K562 (cell line): Measurements from ENCODE around the gene MET. TPM values are rescaled to one million over a fixed set of nuclear protein-coding genes. Genes with fewer than 3 reads are reported as not detected.
A peak's percentile ranks its signal among the peaks of the same experiment; 100 is the strongest.
"Not testable (repeated sequence)": the region's sequence is repeated elsewhere in the genome, so short reads cannot be mapped to it uniquely, and the experiment has no call there.

Experiments used
- ATAC-seq: fragments of 200-7000 bp; cut with Tn5 transposase; 3 replicates; pipeline ENCODE4 v1.9.1; 2020; ENCODE audit warnings: moderate library complexity
- BruUV-seq: library from RNA; stranded (reverse); fragments of 400-500 nt; replicated peaks from 2 replicates; lab custom pipeline; 2021; lab: Mats Ljungman, UMichigan
- CTCF ChIA-PET: fragments of 300-600 bp; formaldehyde crosslinking; extraction: SDS; loops from one replicate; lab custom pipeline; 2021; ENCODE audit warnings: low intra/inter-chr PET ratio; lab: Yijun Ruan, JAX
- POLR2A ChIA-PET: fragments of 300-600, 350-650 bp; sonication (Branson Sonifier 250); formaldehyde crosslinking; extraction: SDS; loops from one replicate; lab custom pipeline; 2021; ENCODE audit warnings: antibody characterized with exemption, inconsistent platforms; lab: Yijun Ruan, JAX
- DNase-seq, 4 experiments: peaks; one replicate each; pipeline versions ENCODE4 v3.0.0 to v3.0.0-alpha.2; 2011 to 2018; ENCODE audit warnings: low spot score in 3 of 4, mixed read lengths in 3 of 4; ENCODE audit errors: extremely low read depth in 1 of 4
- FAIRE-seq: peaks from 2 replicates; lab custom pipeline; 2011; peaks lifted over from hg19 to GRCh38; lab: Jason Lieb, UNC
- H2AFZ ChIP-seq: 2 replicates; pipeline ENCODE4 v1.6.0; 2011; ENCODE audit warnings: low read depth, low read length, control low read depth, inconsistent platforms
- H3K27ac ChIP-seq: fragments of 200-600 bp; 3 replicates; pipeline ENCODE4 v1.8.0; 2011; ENCODE audit warnings: low read depth, mild to moderate bottlenecking, control low read depth, inconsistent platforms, low read length, moderate library complexity, mixed read lengths; ENCODE audit errors: extremely low read depth
- H3K27me3 ChIP-seq, 2 experiments: fragments of 300-600 bp in 1 of 2; 2 replicates in 1 of 2; 3 replicates in 1 of 2; pipeline versions ENCODE4 v1.6.0 to v1.8.0; 2011; ENCODE audit warnings: inconsistent platforms in 2 of 2, low read length in 2 of 2, mild to moderate bottlenecking in 1 of 2, mixed read lengths in 1 of 2, moderate library complexity in 1 of 2; ENCODE audit not compliant: control insufficient read depth in 2 of 2, insufficient read depth in 2 of 2
- H3K36me3 ChIP-seq: fragments of 300-600 bp; 3 replicates; pipeline ENCODE4 v1.8.0; 2011; ENCODE audit warnings: mild to moderate bottlenecking, low read length, inconsistent platforms; ENCODE audit not compliant: control insufficient read depth, insufficient read depth
- H3K4me1 ChIP-seq, 2 experiments: fragments of 200-600 bp in 1 of 2; replicated peaks in 1 of 2; 2 replicates in 1 of 2; 3 replicates in 1 of 2; pipeline versions ENCODE4 v1.5.1 to v1.8.0; 2011; ENCODE audit warnings: inconsistent platforms in 2 of 2, low read length in 2 of 2, mild to moderate bottlenecking in 1 of 2, mixed read lengths in 1 of 2, moderate library complexity in 1 of 2; ENCODE audit not compliant: control insufficient read depth in 2 of 2, insufficient read depth in 2 of 2
- H3K4me2 ChIP-seq: 2 replicates; pipeline ENCODE4 v1.6.1; 2011; ENCODE audit warnings: low read length, control low read depth, inconsistent platforms, mixed read lengths; ENCODE audit not compliant: insufficient read depth
- H3K4me3 ChIP-seq: fragments of 200-600 bp; sonication (generic), shearing (Covaris generic); 2 replicates; pipeline ENCODE4 v1.5.1; 2016; ENCODE audit warnings: control low read depth, inconsistent platforms
- H3K79me2 ChIP-seq: fragments of 200-600 bp; 3 replicates; pipeline ENCODE4 v1.8.0; 2011; ENCODE audit warnings: low read length, inconsistent platforms; ENCODE audit not compliant: control insufficient read depth, insufficient read depth
- H3K9ac ChIP-seq, 2 experiments: 2 replicates each; pipeline versions ENCODE4 v1.6.0 to v1.6.1; 2011; ENCODE audit warnings: low read depth in 2 of 2, low read length in 2 of 2, control low read depth in 1 of 2, inconsistent platforms in 1 of 2, mild to moderate bottlenecking in 1 of 2, mixed read lengths in 1 of 2; ENCODE audit not compliant: insufficient read depth in 1 of 2
- H3K9me1 ChIP-seq: one replicate; pipeline ENCODE4 v1.6.0; 2011; ENCODE audit warnings: inconsistent platforms, mild to moderate bottlenecking, low read length, moderate library complexity; ENCODE audit not compliant: control insufficient read depth, insufficient read depth
- H3K9me3 ChIP-seq: replicated peaks from 2 replicates; pipeline ENCODE4 v1.5.1; 2011; ENCODE audit warnings: low read depth, low read length, inconsistent platforms; ENCODE audit not compliant: control insufficient read depth, insufficient read depth
- H4K20me1 ChIP-seq: replicated peaks from 2 replicates; pipeline ENCODE4 v1.6.1; 2011; ENCODE audit warnings: low read length, inconsistent platforms, mixed read lengths; ENCODE audit not compliant: control insufficient read depth, insufficient read depth
- ATF1 ChIP-seq, 2 experiments: fragments of 450-650 bp in 1 of 2; IDR thresholded peaks; 2 replicates each; pipeline ENCODE4 v1.6.1; 2016; ENCODE audit warnings: missing compliant biosample characterization in 1 of 2, missing genetic modification characterization in 1 of 2
- CTBP1 ChIP-seq: fragments of 450-650 bp; IDR thresholded peaks from 2 replicates; pipeline ENCODE4 v1.6.1; 2016; ENCODE audit warnings: borderline replicate concordance
- CXXC5 ChIP-seq: fragments of 250-450 bp; sonication (Bioruptor Pico); IDR thresholded peaks from 2 replicates; pipeline ENCODE4 v1.8.0; 2022; ENCODE audit warnings: inconsistent platforms, mild to moderate bottlenecking, moderate library complexity
- EGR1 ChIP-seq: fragments of 450-650 bp; conservative IDR thresholded peaks from 2 replicates; pipeline ENCODE4 v1.6.1; 2017; ENCODE audit warnings: mild to moderate bottlenecking
- FOXA3 ChIP-seq, 2 experiments: fragments of 450-650 bp in 1 of 2; sonication (generic) in 1 of 2; formaldehyde crosslinking; IDR thresholded peaks in 1 of 2; conservative IDR thresholded peaks in 1 of 2; 2 replicates each; pipeline versions ENCODE4 v1.4.0 to v1.8.0; 2020 to 2022; ENCODE audit warnings: mild to moderate bottlenecking in 2 of 2, missing genetic modification reagents in 1 of 2
- HDGF ChIP-seq: fragments of 450-650 bp; IDR thresholded peaks from 2 replicates; pipeline ENCODE4 v1.6.1; 2016
- HLTF ChIP-seq: fragments of 450-650 bp; IDR thresholded peaks from 2 replicates; pipeline ENCODE4 v1.6.1; 2016
- KLF1 ChIP-seq: fragments of 450-650 bp; IDR thresholded peaks from 2 replicates; pipeline ENCODE4 v1.6.1; 2016; ENCODE audit warnings: missing genetic modification characterization, missing compliant biosample characterization
- L3MBTL2 ChIP-seq: fragments of 450-650 bp; IDR thresholded peaks from 2 replicates; pipeline ENCODE4 v1.6.1; 2016; ENCODE audit warnings: mild to moderate bottlenecking, moderate library complexity
- MAZ ChIP-seq, 2 experiments: fragments of 450-650 bp in 1 of 2; sonication (generic) in 1 of 2; formaldehyde crosslinking; IDR thresholded peaks in 1 of 2; conservative IDR thresholded peaks in 1 of 2; 2 replicates each; pipeline versions ENCODE4 v1.4.0 to v1.5.0; 2020; ENCODE audit warnings: mild to moderate bottlenecking in 1 of 2, missing genetic modification reagents in 1 of 2
- MEIS2 ChIP-seq: fragments of 450-650 bp; IDR thresholded peaks from 2 replicates; pipeline ENCODE4 v1.6.1; 2014; ENCODE audit warnings: mild to moderate bottlenecking; ENCODE audit not compliant: partially characterized antibody
- MTA1 ChIP-seq: fragments of 450-650 bp; IDR thresholded peaks from 2 replicates; pipeline ENCODE4 v1.6.1; 2017; ENCODE audit warnings: borderline replicate concordance
- NFRKB ChIP-seq: fragments of 450-650 bp; IDR thresholded peaks from 2 replicates; pipeline ENCODE4 v1.6.1; 2016; ENCODE audit warnings: low read depth
- NR2C1 ChIP-seq, 2 experiments: fragments of 450-650 bp; IDR thresholded peaks; 2 replicates each; pipeline ENCODE4 v1.6.1; 2017; ENCODE audit warnings: mild to moderate bottlenecking in 2 of 2, antibody characterized with exemption in 1 of 2, inconsistent platforms in 1 of 2, missing compliant biosample characterization in 1 of 2, missing genetic modification characterization in 1 of 2
- POU5F1 ChIP-seq: fragments of 150-350 bp; IDR thresholded peaks from 2 replicates; pipeline ENCODE4 v1.6.1; 2014; ENCODE audit warnings: borderline replicate concordance, low read length, low read depth, mild to moderate bottlenecking; ENCODE audit not compliant: partially characterized antibody
- RB1 ChIP-seq: fragments of 450-650 bp; IDR thresholded peaks from 2 replicates; pipeline ENCODE4 v1.6.1; 2017; ENCODE audit warnings: low read depth, mild to moderate bottlenecking
- SMAD4 ChIP-seq: fragments of 250-450 bp; sonication (Bioruptor Pico); conservative IDR thresholded peaks from 2 replicates; pipeline ENCODE4 v1.8.0; 2021; ENCODE audit warnings: inconsistent platforms, mild to moderate bottlenecking, moderate library complexity
- SMARCE1 ChIP-seq: fragments of 450-650 bp; IDR thresholded peaks from 2 replicates; pipeline ENCODE4 v1.7.1; 2016; ENCODE audit warnings: mild to moderate bottlenecking
- STAT5A ChIP-seq: IDR thresholded peaks from 2 replicates; pipeline ENCODE4 v1.6.1; 2012; ENCODE audit warnings: low read length, inconsistent platforms, borderline replicate concordance
- TOE1 ChIP-seq, 2 experiments: fragments of 450-650 bp in 1 of 2; sonication (generic) in 1 of 2; formaldehyde crosslinking in 1 of 2; IDR thresholded peaks; 2 replicates each; pipeline versions ENCODE4 v1.7.1 to v1.8.0; 2016 to 2022; ENCODE audit warnings: borderline replicate concordance in 2 of 2, mild to moderate bottlenecking in 2 of 2, antibody characterized with exemption in 1 of 2, inconsistent platforms in 1 of 2, low read depth in 1 of 2, missing genetic modification reagents in 1 of 2, moderate library complexity in 1 of 2
- ZNF449 ChIP-seq: fragments of 250-450 bp; sonication (Bioruptor Pico); IDR thresholded peaks from 2 replicates; pipeline ENCODE4 v1.8.0; 2022; ENCODE audit warnings: moderate library complexity, mild to moderate bottlenecking, inconsistent platforms
- WGBS: fragments of 100-300 bp; shearing (Covaris generic); methylation state at CpG from one replicate; pipeline ENCODE4 v1.1.6; 2016; ENCODE audit warnings: low coverage, mixed read lengths; ENCODE audit not compliant: insufficient coverage; ENCODE audit errors: missing lambda C conversion rate; 5-methylcytosine and 5-hydroxymethylcytosine counted together
- in situ Hi-C: fragments of 300-500 bp; cut with MboI; formaldehyde crosslinking; loops from 4 replicates; pipeline ENCODE4 v1.15.0; 2018; ENCODE audit warnings: inconsistent platforms, mixed read lengths
- intact Hi-C: fragments of 100-400 bp; cut with micrococcal nuclease; formaldehyde crosslinking; loops from 2 replicates; pipeline ENCODE4 v1.14.2; 2022
- polyA plus RNA-seq, 8 experiments: library from polyadenylated mRNA; depleted of rRNA in 4 of 8; stranded (reverse) in 5 of 8; unstranded in 3 of 8; fragments of >200 nt; fragmentation: Nextera tagmentation in 2 of 8; fragmentation: Illumina TruSeq in 1 of 8; extraction: Ambion mirVana in 2 of 8; extraction: Trizol in 1 of 8; gene quantifications; 2 replicates each; pipeline versions ENCODE4 v1.2.1 to v1.2.3, GENCODE V29; 2011 to 2014; ENCODE audit warnings: inconsistent platforms in 1 of 8, missing spikeins in 1 of 8
- total RNA-seq, 7 experiments: library from RNA; depleted of rRNA in 6 of 7; stranded (reverse); fragments of >200 nt in 6 of 7; fragmentation: Illumina TruSeq in 2 of 7; extraction: Trizol in 2 of 7; gene quantifications; 2 replicates each; pipeline versions ENCODE4 v1.2.1 to v1.2.3, GENCODE V29; 2011 to 2021; ENCODE audit warnings: low replicate concordance in 1 of 7

The MET gene
- total and polyA plus RNA-seq, 9 of the 15 experiments (the other 6 are each of a cell fraction or from before 2014, with no cell fraction given): 0.84 to 2.4 (median 1.1) TPM

- TF ChIP-seq ZNF449 (no peak), POU5F1 (no peak), HDGF (no peak), MEIS2 (no peak), HLTF (no peak), STAT5A (no peak)
Measured at GRCh38 chr7:116717137-116717536, 45.1 kb downstream of the MET start (continued).

- TSS peak; percentile 81 for BruUV-seq
- peak; percentile 31; the same call in 1 of the 2 replicates for TF ChIP-seq TOE1 (IDR thresholded peaks at IDR 0.05; ENCODE audit: borderline replicate concordance)
- TF ChIP-seq TOE1 (CRISPR knock-in tag; IDR thresholded peaks at IDR 0.05; ENCODE audit: borderline replicate concordance, low read depth); ATF1 (CRISPR knock-in tag; IDR thresholded peaks at IDR 0.05): not testable (repeated sequence)
- peak; percentile 71; the same call in 1 of the 2 replicates for TF ChIP-seq SMARCE1
- peak; percentile 32; the same call in 1 of the 2 replicates for TF ChIP-seq KLF1 (tag)
- peak; percentile 19; the same call in 1 of the 2 replicates for TF ChIP-seq RB1
- peak; percentile 62 for TF ChIP-seq CTBP1
- TF ChIP-seq NFRKB: peak; percentile 87; the same call in 1 of the 2 replicates
- TF ChIP-seq FOXA3 (CRISPR knock-in tag; conservative IDR thresholded peaks at IDR 0.05 in 1 of 2, IDR thresholded peaks at IDR 0.05 in 1 of 2): peak; percentile 97 to 99
- peak; percentile 84 for TF ChIP-seq SMAD4 (CRISPR knock-in tag)
- peak; percentile 9 to 66; a peak in 2 of 4 replicates for TF ChIP-seq MAZ (CRISPR knock-in tag; conservative IDR thresholded peaks at IDR 0.05 in 1 of 2, IDR thresholded peaks at IDR 0.05 in 1 of 2)
- TF ChIP-seq MTA1: 0 out of 2 replicates have a peak, but pooled peaks have one; percentile 31
- TF ChIP-seq ATF1 (tag; IDR thresholded peaks at IDR 0.05): peak; percentile 60
- peak; percentile 58 for TF ChIP-seq CXXC5
- TF ChIP-seq NR2C1 (IDR thresholded peaks at IDR 0.05): peak; percentile 50; the same call in 1 of the 2 replicates
- TF ChIP-seq NR2C1 (tag; IDR thresholded peaks at IDR 0.05): peak; percentile 50; the same call in 1 of the 2 replicates
- peak; percentile 84 for TF ChIP-seq EGR1
- TF ChIP-seq L3MBTL2: peak; percentile 42; the same call in 1 of the 2 replicates
Measured at GRCh38 chr7:116723959-116724529, 52.0 kb downstream of the MET start.

More at GRCh38 chr7:116723959-116724529, 52.0 kb downstream of the MET start:
- POLR2A ChIA-PET: interaction anchor here (0.9 to 1.3 kb wide), 4 partner anchors 10 to 198 kb away, joined by 3 to 5 read pairs (median 4); no protein-coding TSS in a partner anchor
- Histone ChIP-seq H3K4me2 (peak overlapping the region; percentile 70), H3K4me3 (peak overlapping the region; percentile 16), H2AFZ (peak overlapping the region; percentile 83), H3K9ac (peak overlapping the region; percentile 12 to 72; a peak in 3 of 4 replicates)
- H4K20me1 ChIP-seq, CTCF ChIA-PET, FAIRE-seq, H3K79me2 ChIP-seq, DNase-seq, intact Hi-C loops, H3K4me1 ChIP-seq, H3K36me3 ChIP-seq, H3K27ac ChIP-seq, H3K27me3 ChIP-seq, H3K9me3 ChIP-seq, H3K9me1 ChIP-seq, in situ Hi-C loops: not testable (repeated sequence)
- WGBS: 2% methylated on average over 19 of the region's 31 CpGs
- peak; percentile 71 for ATAC-seq
